Mesendoderm (in vitro differentiated cells): ENCODE measurements around the gene SSR4. TPM values are rescaled to one million over a fixed set of nuclear protein-coding genes. Genes with fewer than 3 reads are reported as not detected.
"Not testable (repeated sequence)": the region's sequence is repeated elsewhere in the genome, so short reads cannot be mapped to it uniquely, and the experiment has no call there.

Experiments
- DNase-seq: peaks from one replicate; pipeline ENCODE4 v3.0.0; 2013
- H2AK5ac ChIP-seq: 2 replicates; pipeline ENCODE4 v1.6.1; 2013; ENCODE audit warnings: low read length, inconsistent platforms
- H2BK120ac ChIP-seq: 2 replicates; pipeline ENCODE4 v1.6.1; 2013; ENCODE audit warnings: low read depth, mild to moderate bottlenecking, low read length, moderate library complexity, mixed read lengths
- H2BK15ac ChIP-seq: replicated peaks from 2 replicates; pipeline ENCODE4 v1.6.1; 2013; ENCODE audit warnings: low read depth, mild to moderate bottlenecking, moderate library complexity
- H2BK5ac ChIP-seq: 2 replicates; pipeline ENCODE4 v1.6.1; 2013; ENCODE audit warnings: low read length, inconsistent platforms
- H3K18ac ChIP-seq: 2 replicates; pipeline ENCODE4 v1.6.1; 2013; ENCODE audit warnings: mild to moderate bottlenecking, low read length, mixed read lengths
- H3K23ac ChIP-seq: one replicate; pipeline ENCODE4 v1.6.1; 2013; ENCODE audit warnings: low read length
- H3K27ac ChIP-seq: 2 replicates; pipeline ENCODE4 v1.5.1; 2013; ENCODE audit warnings: low read depth, mild to moderate bottlenecking, inconsistent platforms, low read length, moderate library complexity
- H3K27me3 ChIP-seq: 2 replicates; pipeline ENCODE4 v1.6.1; 2013; ENCODE audit warnings: low read length, control low read depth, mild to moderate bottlenecking, inconsistent platforms; ENCODE audit not compliant: insufficient read depth, poor library complexity
- H3K36me3 ChIP-seq: 2 replicates; pipeline ENCODE4 v1.6.1; 2013; ENCODE audit warnings: low read length, inconsistent platforms; ENCODE audit not compliant: control insufficient read depth, insufficient read depth
- H3K4ac ChIP-seq: one replicate; pipeline ENCODE4 v1.6.1; 2013; ENCODE audit warnings: low read depth, mild to moderate bottlenecking, low read length, moderate library complexity
- H3K4me1 ChIP-seq: 2 replicates; pipeline ENCODE4 v1.6.1; 2013; ENCODE audit warnings: low read depth, low read length, inconsistent platforms; ENCODE audit not compliant: control insufficient read depth
- H3K4me2 ChIP-seq: 2 replicates; pipeline ENCODE4 v1.6.1; 2013; ENCODE audit warnings: low read length
- H3K4me3 ChIP-seq: 2 replicates; pipeline ENCODE4 v1.5.1; 2013; ENCODE audit warnings: mild to moderate bottlenecking, low read length
- H3K56ac ChIP-seq: one replicate; pipeline ENCODE4 v1.6.1; 2013; ENCODE audit warnings: low read length
- H3K79me1 ChIP-seq: 2 replicates; pipeline ENCODE4 v1.6.1; 2013; ENCODE audit warnings: low read length, inconsistent platforms
- H3K79me2 ChIP-seq: 2 replicates; pipeline ENCODE4 v1.6.1; 2013; ENCODE audit warnings: mild to moderate bottlenecking, low read length; ENCODE audit not compliant: control insufficient read depth, insufficient read depth
- H3K9ac ChIP-seq: 2 replicates; pipeline ENCODE4 v1.6.1; 2013; ENCODE audit warnings: low read length, inconsistent platforms
- H4K5ac ChIP-seq: one replicate; pipeline ENCODE4 v1.6.1; 2013; ENCODE audit warnings: low read length
- H4K8ac ChIP-seq: one replicate; pipeline ENCODE4 v1.6.1; 2013; ENCODE audit warnings: low read depth, mild to moderate bottlenecking, control low read depth, low read length, moderate library complexity
- WGBS: extraction: QIAGEN DNeasy Blood & Tissue Kit; methylation state at CpG from one replicate; pipeline ENCODE4 v1.1.7; 2013; ENCODE audit warnings: low lambda C conversion rate, missing lambda C conversion rate; ENCODE audit not compliant: insufficient coverage; ENCODE audit errors: extremely low coverage; 5-methylcytosine and 5-hydroxymethylcytosine counted together
- polyA plus RNA-seq, 2 experiments: library from polyadenylated mRNA; stranded (reverse); fragments of 200-250 nt; gene quantifications; one replicate each; pipeline ENCODE4 v1.2.3, GENCODE V29; 2013

Gene SSR4
- polyA plus RNA-seq (2013, experiment 1 of 2) = 237 TPM
- polyA plus RNA-seq (2013, experiment 2 of 2) = 230 TPM

GRCh38 chrX:153794018-153794896 lies at the start of gene SSR4, which contains the start of gene IDH3G:
TSS of gene SSR4 (plus strand) at chrX:153794668. CDS start at chrX:153794688, 20 bp downstream.
TSS of gene IDH3G (minus strand) at chrX:153794375. CDS start at chrX:153794326, 49 bp downstream.
- peak within 1 kb of the TSS; percentile 87 for H3K4me2 ChIP-seq
- H3K9ac ChIP-seq = peak within 1 kb of the TSS; percentile 97
- peak; percentile 95 for DNase-seq
- H3K4me1 ChIP-seq = no peaks in the 10 kb centered on the region
- H3K36me3 ChIP-seq = peaks cover 3% of the 10 kb centered on the region
- no CpG with 5 or more reads among the region's 92 CpGs for WGBS
- peak within 1 kb of the TSS; percentile 86 for H3K18ac ChIP-seq
- peak within 1 kb of the TSS; percentile 24 for H3K23ac ChIP-seq
- H2BK15ac ChIP-seq = no peak within 1 kb of the TSS
- H2BK5ac ChIP-seq = no peak within 1 kb of the TSS
- H2AK5ac ChIP-seq = no peak within 1 kb of the TSS
- H3K27ac ChIP-seq = peak within 1 kb of the TSS; percentile 77
- peak within 1 kb of the TSS; percentile 82 for H3K4me3 ChIP-seq
- peak within 1 kb of the TSS; percentile 97 for H3K56ac ChIP-seq
- peaks cover 2% of the 10 kb centered on the region for H3K79me1 ChIP-seq
- no peak within 1 kb of the TSS for H2BK120ac ChIP-seq
- peak within 1 kb of the TSS; percentile 19 for H3K4ac ChIP-seq
- no peak within 1 kb of the TSS for H4K8ac ChIP-seq
- no peaks in the 10 kb centered on the region for H3K27me3 ChIP-seq
- H4K5ac ChIP-seq = no peak within 1 kb of the TSS
- peaks cover 26% of the 10 kb centered on the region for H3K79me2 ChIP-seq

- not testable (repeated sequence) for H3K79me1 ChIP-seq, H3K56ac ChIP-seq, H3K23ac ChIP-seq, H3K4me2 ChIP-seq, H3K9ac ChIP-seq, H2BK120ac ChIP-seq, H2AK5ac ChIP-seq, H3K27ac ChIP-seq, H3K36me3 ChIP-seq, H3K4ac ChIP-seq, DNase-seq, H2BK5ac ChIP-seq, H3K18ac ChIP-seq, H3K4me3 ChIP-seq, H4K5ac ChIP-seq, H3K4me1 ChIP-seq, H2BK15ac ChIP-seq, H4K8ac ChIP-seq, H3K27me3 ChIP-seq, H3K79me2 ChIP-seq
- no CpG with 5 or more reads among the region's 12 CpGs for WGBS
These were observed 49.4 kb upstream of the SSR4 start for GRCh38 chrX:153745067-153745433.

- H3K4me1 ChIP-seq = no peaks in the 10 kb centered on the region
- no peak overlapping the region for H3K4me2 ChIP-seq
- no peak overlapping the region for H4K8ac ChIP-seq
- no peak overlapping the region for H4K5ac ChIP-seq
- DNase-seq = no peak
- no peaks in the 10 kb centered on the region for H3K79me2 ChIP-seq
- H3K4ac ChIP-seq = no peak overlapping the region
- no peak overlapping the region for H3K9ac ChIP-seq
- H2AK5ac ChIP-seq = no peak overlapping the region
- no peaks in the 10 kb centered on the region for H3K79me1 ChIP-seq
- H3K27me3 ChIP-seq = no peaks in the 10 kb centered on the region
- H3K36me3 ChIP-seq = no peaks in the 10 kb centered on the region
- H3K27ac ChIP-seq = no peak overlapping the region
- H3K18ac ChIP-seq = no peak overlapping the region
- H3K23ac ChIP-seq = no peak overlapping the region
- 100% methylated on average over 2 of the region's 3 CpGs for WGBS
- H3K56ac ChIP-seq = no peak overlapping the region
- no peak overlapping the region for H3K4me3 ChIP-seq
- no peak overlapping the region for H2BK120ac ChIP-seq
- no peak overlapping the region for H2BK5ac ChIP-seq
- H2BK15ac ChIP-seq = no peak overlapping the region
These were observed 48.1 kb upstream of the SSR4 start for GRCh38 chrX:153746359-153746758.

- not testable (repeated sequence) for H3K4ac ChIP-seq, H4K5ac ChIP-seq, H3K23ac ChIP-seq, DNase-seq, H3K79me1 ChIP-seq, H3K36me3 ChIP-seq, H2BK120ac ChIP-seq, H3K4me1 ChIP-seq, H2BK5ac ChIP-seq, H3K4me2 ChIP-seq, H3K27ac ChIP-seq, H3K4me3 ChIP-seq, H3K56ac ChIP-seq, H4K8ac ChIP-seq, H2BK15ac ChIP-seq, H3K9ac ChIP-seq, H3K27me3 ChIP-seq, H2AK5ac ChIP-seq, H3K79me2 ChIP-seq, H3K18ac ChIP-seq
- no CpG with 5 or more reads among the region's 6 CpGs for WGBS
These were observed 47.5 kb upstream of the SSR4 start for GRCh38 chrX:153746991-153747390.

- H2BK15ac ChIP-seq, H3K4me2 ChIP-seq, H3K79me1 ChIP-seq, H3K4me1 ChIP-seq, H3K36me3 ChIP-seq, H2BK5ac ChIP-seq, H3K4me3 ChIP-seq, H3K23ac ChIP-seq, H3K27ac ChIP-seq, H3K4ac ChIP-seq, H3K79me2 ChIP-seq, H3K18ac ChIP-seq, H2BK120ac ChIP-seq, H4K5ac ChIP-seq, H3K27me3 ChIP-seq, H4K8ac ChIP-seq, H3K9ac ChIP-seq, DNase-seq, H2AK5ac ChIP-seq, H3K56ac ChIP-seq: not testable (repeated sequence)
- WGBS = no CpG with 5 or more reads among the region's 7 CpGs
These were observed 45.5 kb upstream of the SSR4 start for GRCh38 chrX:153749017-153749416.
